HepG2 (cell line): ENCODE data around the gene PRSS27. TPM values are rescaled to one million over a fixed set of nuclear protein-coding genes. Genes with fewer than 3 reads are reported as not detected.

Source experiments
- BRD4 ChIP-seq: sonication (generic); formaldehyde crosslinking; IDR thresholded peaks from 2 replicates; pipeline ENCODE4 v1.4.0; 2020; ENCODE audit warnings: missing genetic modification reagents
- HIVEP1 ChIP-seq: sonication (generic); formaldehyde crosslinking; IDR thresholded peaks from 2 replicates; pipeline ENCODE4 v1.4.0; 2020; ENCODE audit warnings: mild to moderate bottlenecking, missing genetic modification reagents
- LRRFIP1 ChIP-seq: sonication (generic); formaldehyde crosslinking; conservative IDR thresholded peaks from 2 replicates; pipeline ENCODE4 v1.4.0; 2020; ENCODE audit warnings: missing genetic modification reagents
- MYNN ChIP-seq: sonication (generic); formaldehyde crosslinking; IDR thresholded peaks from 2 replicates; pipeline ENCODE4 v1.4.0; 2020; ENCODE audit warnings: mild to moderate bottlenecking, low read depth, missing genetic modification reagents
- PHF5A ChIP-seq: IDR thresholded peaks from one replicate; pipeline ENCODE4 v1.6.1; 2018; ENCODE audit warnings: low read depth, missing genetic modification reagents; ENCODE audit not compliant: unreplicated experiment
- POLR2A ChIP-seq, 2 experiments: IDR thresholded peaks; 2 replicates each; pipeline ENCODE4 v1.6.1; 2011; ENCODE audit warnings: low read depth in 2 of 2, low read length in 2 of 2, mild to moderate bottlenecking in 1 of 2, moderate library complexity in 1 of 2; ENCODE audit not compliant: insufficient read depth in 1 of 2
- POLR2G ChIP-seq: fragments of 200-400 bp; formaldehyde crosslinking; IDR thresholded peaks from 2 replicates; pipeline ENCODE4 v1.6.1; 2018; ENCODE audit warnings: mild to moderate bottlenecking, low read depth, low read length, moderate library complexity
- REL ChIP-seq: sonication (generic); formaldehyde crosslinking; conservative IDR thresholded peaks from 2 replicates; pipeline ENCODE4 v1.8.0; 2022; ENCODE audit warnings: mild to moderate bottlenecking, missing genetic modification reagents, moderate library complexity
- RORA ChIP-seq: sonication (generic); formaldehyde crosslinking; IDR thresholded peaks from 2 replicates; pipeline ENCODE4 v1.5.0; 2020; ENCODE audit warnings: mild to moderate bottlenecking, missing genetic modification reagents, moderate library complexity
- SALL2 ChIP-seq: sonication (generic); formaldehyde crosslinking; IDR thresholded peaks from 2 replicates; pipeline ENCODE4 v1.8.1; 2023; ENCODE audit warnings: mild to moderate bottlenecking, missing genetic modification reagents, inconsistent platforms
- SMC3 ChIP-seq: IDR thresholded peaks from 2 replicates; pipeline ENCODE4 v1.6.1; 2011; ENCODE audit warnings: low read length, improper control_type of control experiment
- SOX13 ChIP-seq, 3 experiments: fragments of 450-650 bp in 1 of 3; sonication (generic) in 1 of 3; formaldehyde crosslinking in 1 of 3; IDR thresholded peaks in 2 of 3; conservative IDR thresholded peaks in 1 of 3; 2 replicates each; pipeline versions ENCODE4 v1.5.0 to v1.6.1; 2016 to 2020; ENCODE audit warnings: antibody characterized with exemption in 1 of 3, mild to moderate bottlenecking in 1 of 3, missing compliant biosample characterization in 1 of 3, missing genetic modification reagents in 1 of 3, moderate library complexity in 1 of 3
- STAT5B ChIP-seq: sonication (generic); formaldehyde crosslinking; IDR thresholded peaks from 2 replicates; pipeline ENCODE4 v1.4.0; 2020; ENCODE audit warnings: missing genetic modification reagents
- ZBTB2 ChIP-seq: sonication (generic); formaldehyde crosslinking; IDR thresholded peaks from 2 replicates; pipeline ENCODE4 v1.8.0; 2022; ENCODE audit warnings: low read depth, missing genetic modification reagents
- ZBTB7B ChIP-seq: sonication (generic); formaldehyde crosslinking; IDR thresholded peaks from 2 replicates; pipeline ENCODE4 v1.4.0; 2020; ENCODE audit warnings: missing genetic modification reagents
- ZFAT ChIP-seq: sonication (generic); formaldehyde crosslinking; conservative IDR thresholded peaks from 2 replicates; pipeline ENCODE4 v1.8.1; 2023; ENCODE audit warnings: missing genetic modification reagents, inconsistent platforms
- ZFY ChIP-seq: sonication (generic); formaldehyde crosslinking; IDR thresholded peaks from 2 replicates; pipeline ENCODE4 v1.4.0; 2020; ENCODE audit warnings: missing genetic modification reagents
- ZNF136 ChIP-seq: sonication (generic); formaldehyde crosslinking; IDR thresholded peaks from 2 replicates; pipeline ENCODE4 v1.8.1; 2022; ENCODE audit warnings: low read depth, mild to moderate bottlenecking, moderate library complexity, missing genetic modification reagents
- ZNF296 ChIP-seq: sonication (generic); formaldehyde crosslinking; conservative IDR thresholded peaks from 2 replicates; pipeline ENCODE4 v1.5.0; 2020; ENCODE audit warnings: mild to moderate bottlenecking, missing genetic modification reagents
- ZNF747 ChIP-seq: sonication (generic); formaldehyde crosslinking; IDR thresholded peaks from 2 replicates; pipeline ENCODE4 v1.8.1; 2023; ENCODE audit warnings: missing genetic modification reagents, mild to moderate bottlenecking, borderline replicate concordance
- polyA plus RNA-seq, 8 experiments: library from polyadenylated mRNA; depleted of rRNA in 3 of 8; stranded (reverse) in 7 of 8; unstranded in 1 of 8; fragments of >200 nt; fragmentation: Illumina TruSeq in 4 of 8; extraction: Trizol in 4 of 8; gene quantifications; 2 replicates each; pipeline versions ENCODE4 v1.2.1 to v1.2.3, GENCODE V29; 2011 to 2016; ENCODE audit warnings: low read depth in 4 of 8, missing spikeins in 1 of 8, mixed read lengths in 1 of 8; ENCODE audit not compliant: insufficient read depth in 1 of 8
- total RNA-seq, 5 experiments: library from RNA; depleted of rRNA; stranded (reverse); fragments of >200 nt; fragmentation: Illumina TruSeq; extraction: Trizol; gene quantifications; 2 replicates each; pipeline ENCODE4 v1.2.3, GENCODE V29; 2016; ENCODE audit warnings: low read depth in 1 of 5
- TF ChIP-seq, protein P1 (sequence below): sonication (generic); formaldehyde crosslinking; IDR thresholded peaks from 2 replicates; pipeline ENCODE4 v1.5.0; 2020; ENCODE audit warnings: mild to moderate bottlenecking, missing genetic modification reagents
- TF ChIP-seq, protein P2 (sequence below): sonication (generic); formaldehyde crosslinking; IDR thresholded peaks from 2 replicates; pipeline ENCODE4 v1.4.0; 2020; ENCODE audit warnings: missing genetic modification reagents

PRSS27 gene
- total and polyA plus RNA-seq, 2 of the 13 experiments (the other 11 are each of a cell fraction or from before 2014, with no cell fraction given), result 0.20 to 0.73 TPM

DNA sequence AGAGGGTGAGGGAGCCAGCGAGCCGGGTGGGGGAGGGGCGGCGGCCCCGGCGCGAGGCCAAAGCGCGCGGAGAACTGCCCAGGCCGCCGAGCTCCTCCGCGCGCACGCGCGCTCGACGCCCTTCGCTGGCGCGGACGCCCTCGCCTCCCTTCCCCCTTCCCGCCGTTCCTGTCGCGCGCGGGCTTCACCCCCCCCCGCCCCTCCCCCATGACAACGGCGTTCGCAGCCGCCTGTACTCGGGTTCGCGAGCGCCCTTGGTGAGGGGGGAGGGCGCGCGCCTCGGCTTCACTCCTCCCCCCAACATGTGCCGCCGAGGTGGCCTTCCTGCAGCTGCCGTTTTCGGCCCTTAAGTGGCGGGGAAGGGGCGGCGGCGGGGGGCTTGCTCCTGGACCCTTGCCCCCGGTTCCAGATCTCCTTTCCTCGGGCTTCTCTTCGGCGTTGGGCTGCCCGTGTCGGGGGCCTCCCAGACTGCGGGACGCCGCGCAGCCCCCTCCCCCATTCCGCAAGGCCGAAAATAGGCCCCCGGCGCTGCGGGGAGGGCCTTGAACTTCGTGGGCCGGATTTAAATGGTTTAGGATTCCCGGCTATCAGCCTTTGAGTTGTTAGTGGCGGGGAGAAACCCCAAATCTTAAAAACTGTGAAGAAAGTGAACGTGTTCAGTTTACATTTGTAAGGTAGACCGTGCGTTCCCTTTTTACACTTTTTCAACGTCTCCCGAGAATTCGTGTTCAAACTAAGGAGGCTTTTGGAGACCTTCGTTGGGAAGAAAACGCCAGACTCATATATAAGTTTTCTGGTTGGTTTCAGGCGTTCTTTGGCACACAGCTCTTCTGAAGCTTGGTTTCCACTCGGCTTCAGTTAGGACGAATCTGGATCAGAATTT is 33.1 kb upstream of the PRSS27 start (continued):
- TF ChIP-seq ZBTB2 (CRISPR knock-in tag), result 0 out of 2 replicates have a peak, but pooled peaks have one; percentile 40
- no peak for TF ChIP-seq ZFY (CRISPR knock-in tag)
- no peak for TF ChIP-seq STAT5B
- TF ChIP-seq, protein P1, sequence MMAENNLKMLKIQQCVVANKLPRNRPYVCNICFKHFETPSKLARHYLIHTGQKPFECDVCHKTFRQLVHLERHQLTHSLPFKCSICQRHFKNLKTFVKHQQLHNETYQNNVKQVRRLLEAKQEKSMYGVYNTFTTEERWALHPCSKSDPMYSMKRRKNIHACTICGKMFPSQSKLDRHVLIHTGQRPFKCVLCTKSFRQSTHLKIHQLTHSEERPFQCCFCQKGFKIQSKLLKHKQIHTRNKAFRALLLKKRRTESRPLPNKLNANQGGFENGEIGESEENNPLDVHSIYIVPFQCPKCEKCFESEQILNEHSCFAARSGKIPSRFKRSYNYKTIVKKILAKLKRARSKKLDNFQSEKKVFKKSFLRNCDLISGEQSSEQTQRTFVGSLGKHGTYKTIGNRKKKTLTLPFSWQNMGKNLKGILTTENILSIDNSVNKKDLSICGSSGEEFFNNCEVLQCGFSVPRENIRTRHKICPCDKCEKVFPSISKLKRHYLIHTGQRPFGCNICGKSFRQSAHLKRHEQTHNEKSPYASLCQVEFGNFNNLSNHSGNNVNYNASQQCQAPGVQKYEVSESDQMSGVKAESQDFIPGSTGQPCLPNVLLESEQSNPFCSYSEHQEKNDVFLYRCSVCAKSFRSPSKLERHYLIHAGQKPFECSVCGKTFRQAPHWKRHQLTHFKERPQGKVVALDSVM (CRISPR knock-in tag), result peak; percentile 22; the same call in 1 of the 2 replicates
- TF ChIP-seq ZFAT, result no peak
- TF ChIP-seq, protein P2, sequence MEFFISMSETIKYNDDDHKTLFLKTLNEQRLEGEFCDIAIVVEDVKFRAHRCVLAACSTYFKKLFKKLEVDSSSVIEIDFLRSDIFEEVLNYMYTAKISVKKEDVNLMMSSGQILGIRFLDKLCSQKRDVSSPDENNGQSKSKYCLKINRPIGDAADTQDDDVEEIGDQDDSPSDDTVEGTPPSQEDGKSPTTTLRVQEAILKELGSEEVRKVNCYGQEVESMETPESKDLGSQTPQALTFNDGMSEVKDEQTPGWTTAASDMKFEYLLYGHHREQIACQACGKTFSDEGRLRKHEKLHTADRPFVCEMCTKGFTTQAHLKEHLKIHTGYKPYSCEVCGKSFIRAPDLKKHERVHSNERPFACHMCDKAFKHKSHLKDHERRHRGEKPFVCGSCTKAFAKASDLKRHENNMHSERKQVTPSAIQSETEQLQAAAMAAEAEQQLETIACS (CRISPR knock-in tag), result peak; percentile 69
- no peak for TF ChIP-seq RORA (CRISPR knock-in tag)
- TF ChIP-seq LRRFIP1 (CRISPR knock-in tag), result no peak
- no peak for TF ChIP-seq PHF5A
- 0 out of 2 replicates have a peak, but pooled peaks have one; percentile 7 for TF ChIP-seq ZBTB7B (CRISPR knock-in tag)
- TF ChIP-seq SMC3, result no peak
- 0 out of 2 replicates have a peak, but pooled peaks have one; percentile 26 for TF ChIP-seq HIVEP1 (CRISPR knock-in tag)
- no peak for TF ChIP-seq SALL2 (CRISPR knock-in tag)
- no peak for TF ChIP-seq BRD4 (CRISPR knock-in tag)
- TF ChIP-seq SOX13 (IDR thresholded peaks at IDR 0.05), result no peak
- no peak for TF ChIP-seq SOX13 (CRISPR knock-in tag; conservative IDR thresholded peaks at IDR 0.05 in 1 of 2, IDR thresholded peaks at IDR 0.05 in 1 of 2)
- TF ChIP-seq MYNN (CRISPR knock-in tag), result no peak
- TF ChIP-seq POLR2G, result no peak
- TF ChIP-seq ZNF296 (CRISPR knock-in tag), result no peak
- TF ChIP-seq ZNF136 (CRISPR knock-in tag), result no peak
- peak; percentile 36; the same call in 1 of the 2 replicates for TF ChIP-seq ZNF747
- TF ChIP-seq POLR2A (IDR thresholded peaks at IDR 0.05; ENCODE audit: insufficient read depth in 1 of 2, low read depth in 2 of 2, low read length in 2 of 2), result 0 out of 4 replicates have a peak, but pooled peaks of 1 of the 2 experiments have one; percentile 23
- no peak for TF ChIP-seq REL
